Activated naive CD4-positive, alpha-beta T cell (primary cell): ENCODE data around the gene UFSP2.

Experiments
- DNase-seq, 4 experiments: peaks; one replicate each; lab custom pipeline; 2025; lab: John Stamatoyannopoulos, UW

UFSP2 gene

GRCh38 chr4:185426960-185427688, 1.4 kb upstream of the UFSP2 start:
- DNase-seq: no peak

GRCh38 chr4:185424905-185425646, 688 bp downstream of the UFSP2 start:
- no peak for DNase-seq

GRCh38 chr4:185421366-185422124, 4.2 kb downstream of the UFSP2 start:
- DNase-seq: no peak

DNA sequence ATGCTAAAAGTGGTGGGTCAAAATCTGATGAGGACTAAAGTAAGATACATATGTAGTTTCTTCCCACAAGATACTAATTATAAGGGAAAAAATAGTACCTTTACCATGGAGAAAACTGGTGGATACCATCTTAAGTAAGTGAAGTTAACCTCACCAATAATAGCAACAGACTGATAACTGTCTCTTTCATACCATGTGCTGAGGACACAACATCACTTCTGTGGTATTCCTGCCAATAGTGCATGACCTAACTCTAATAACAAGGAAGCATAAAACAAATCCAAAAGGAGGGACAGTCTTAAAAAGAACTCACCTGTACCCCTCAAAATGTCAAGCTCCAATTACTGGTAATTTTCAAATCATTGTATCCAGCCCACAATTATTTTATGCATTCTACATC, 8.8 kb downstream of the UFSP2 start:
- DNase-seq: no peak

DNA sequence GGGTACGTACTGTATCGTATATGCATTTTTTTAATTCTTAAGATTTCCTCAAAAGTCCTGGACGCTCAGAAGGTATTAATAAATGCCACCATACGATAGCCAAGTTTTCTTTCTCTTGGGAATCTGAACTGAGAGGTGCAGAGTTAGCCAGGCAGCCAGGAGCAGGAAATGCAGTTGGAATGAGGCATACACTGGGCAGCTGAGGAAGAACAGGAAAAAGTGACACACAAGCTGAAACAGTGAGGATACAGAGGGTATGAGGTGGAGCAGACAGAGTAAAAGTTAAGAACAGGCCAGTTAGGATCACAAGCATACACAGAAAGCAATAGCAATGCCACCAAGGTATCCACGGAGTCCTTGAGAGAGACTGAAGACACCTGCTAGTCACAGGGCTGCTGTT, 13.4 kb downstream of the UFSP2 start:
- no peak for DNase-seq

- DNase-seq: no peak
These were observed 13.9 kb downstream of the UFSP2 start for GRCh38 chr4:185411849-185412248.

DNA sequence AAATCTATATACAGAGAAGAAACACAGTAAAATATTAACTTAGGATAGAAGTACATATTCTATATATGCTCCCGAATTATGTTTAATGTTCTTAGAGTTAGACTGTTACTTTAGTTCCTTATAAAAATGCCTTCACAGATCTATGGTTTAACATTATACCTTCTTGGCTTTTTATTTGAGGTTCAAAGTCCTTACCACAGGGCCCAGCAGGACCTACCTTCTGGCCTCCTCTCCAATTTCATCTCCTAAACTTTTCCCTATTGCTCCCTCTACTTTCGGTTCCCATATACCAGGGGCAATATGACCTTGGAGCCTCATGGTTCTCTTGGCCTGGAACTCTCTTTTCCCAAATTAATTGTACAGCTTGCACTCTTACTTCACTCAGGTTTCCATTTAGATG, 17.3 kb downstream of the UFSP2 start:
- no peak for DNase-seq

DNA sequence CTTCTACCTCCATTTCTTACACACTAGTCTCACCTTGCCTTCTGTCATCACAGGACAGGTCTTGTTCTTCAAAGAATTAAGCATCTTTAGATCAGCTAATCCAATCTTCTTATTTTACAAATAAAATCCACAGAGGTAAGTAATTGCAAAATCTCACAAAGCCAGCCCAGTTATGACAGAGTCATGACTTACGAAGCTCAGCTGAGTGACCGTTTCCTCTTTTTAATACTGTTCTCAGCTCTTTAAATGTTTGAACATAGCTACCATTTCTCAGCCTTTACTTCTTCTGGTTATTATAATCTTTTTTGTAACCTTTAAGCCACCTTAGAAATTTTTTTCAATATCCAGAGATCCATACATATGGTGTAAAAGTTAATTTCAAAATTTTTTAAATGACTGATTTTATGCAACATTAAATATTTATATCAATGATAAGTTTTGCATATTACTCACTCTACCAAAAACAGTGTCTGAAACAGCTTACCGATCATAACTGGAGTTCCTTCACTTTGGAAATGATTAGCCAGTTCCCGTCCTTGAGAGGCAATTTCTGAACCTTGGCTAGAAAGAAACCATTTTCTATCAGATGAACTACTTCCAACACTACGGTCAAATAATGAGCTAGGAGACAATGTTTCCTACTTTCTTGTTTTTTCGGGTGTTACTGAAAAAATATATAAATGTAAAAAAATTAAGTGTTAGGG, 20.3 kb downstream of the UFSP2 start:
- DNase-seq: no peak

DNA sequence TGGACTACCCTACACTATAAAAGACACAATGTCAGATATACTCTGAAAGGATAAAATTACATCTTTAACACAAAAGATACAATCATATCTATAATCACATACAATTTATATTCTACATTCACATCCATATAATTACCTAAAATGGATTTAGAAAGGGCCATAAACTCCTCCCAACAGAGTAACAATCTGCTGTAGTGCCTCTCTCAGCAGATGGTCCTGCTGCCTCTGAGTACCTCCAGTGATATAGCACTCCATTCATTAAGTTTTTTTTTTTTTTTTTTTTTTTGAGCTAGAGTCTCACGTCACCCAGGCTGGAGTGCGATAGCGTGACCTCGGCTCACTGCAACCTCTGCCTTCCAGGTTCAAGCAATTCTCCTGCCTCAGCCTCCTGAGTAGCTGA, 21.7 kb downstream of the UFSP2 start:
- DNase-seq: no peak

GRCh38 chr4:185399466-185399865, 26.3 kb downstream of the UFSP2 start:
- no peak for DNase-seq

- no peak for DNase-seq
These were observed 27.1 kb downstream of the UFSP2 start for GRCh38 chr4:185398618-185399017.

DNA sequence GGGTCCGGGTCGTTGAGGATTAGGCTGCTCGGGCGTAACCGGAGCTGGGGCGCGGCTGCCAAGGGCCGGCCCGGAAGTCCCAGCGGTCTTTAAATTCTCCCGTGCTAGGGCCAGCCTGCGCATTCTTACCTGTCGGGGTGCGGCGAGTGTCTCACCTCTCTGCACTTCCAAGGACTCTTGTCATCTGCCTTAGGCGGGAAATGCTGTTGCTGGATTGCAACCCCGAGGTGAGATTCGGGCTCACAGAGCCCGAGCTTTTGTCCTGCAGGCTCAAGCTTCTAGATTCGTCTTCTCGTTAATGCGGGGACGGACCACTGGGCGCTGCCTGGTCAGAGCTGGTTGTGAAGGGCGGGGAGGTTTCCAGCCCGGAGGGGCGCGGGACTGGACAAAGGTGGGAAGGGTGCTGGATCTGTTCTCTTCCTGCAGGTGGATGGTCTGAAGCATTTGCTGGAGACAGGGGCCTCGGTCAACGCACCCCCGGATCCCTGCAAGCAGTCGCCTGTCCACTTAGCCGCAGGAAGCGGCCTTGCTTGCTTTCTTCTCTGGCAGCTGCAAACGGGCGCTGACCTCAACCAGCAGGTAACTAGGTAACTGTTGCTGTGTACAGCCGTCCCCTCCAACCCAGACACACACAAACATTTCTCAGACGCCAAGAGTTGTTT, 28.9 kb downstream of the UFSP2 start, which contains the start of gene ANKRD37:
TSS of gene ANKRD37 (plus strand) at position 118 of the 662 bp plus-strand sequence. CDS start at position 201, 83 bp downstream.
- peak in 1 of 4 experiments; percentile 24 for DNase-seq

GRCh38 chr4:185395956-185396723, 29.6 kb downstream of the UFSP2 start:
- peak; percentile 87 to 94 (median 90) for DNase-seq

- no peak for DNase-seq
These were observed 30.4 kb downstream of the UFSP2 start, which contains the start of gene LRP2BP for GRCh38 chr4:185395238-185395955. LRP2BP (minus strand) TSS chr4:185395924; CDS start chr4:185378186, 17,738 bp downstream.

DNA sequence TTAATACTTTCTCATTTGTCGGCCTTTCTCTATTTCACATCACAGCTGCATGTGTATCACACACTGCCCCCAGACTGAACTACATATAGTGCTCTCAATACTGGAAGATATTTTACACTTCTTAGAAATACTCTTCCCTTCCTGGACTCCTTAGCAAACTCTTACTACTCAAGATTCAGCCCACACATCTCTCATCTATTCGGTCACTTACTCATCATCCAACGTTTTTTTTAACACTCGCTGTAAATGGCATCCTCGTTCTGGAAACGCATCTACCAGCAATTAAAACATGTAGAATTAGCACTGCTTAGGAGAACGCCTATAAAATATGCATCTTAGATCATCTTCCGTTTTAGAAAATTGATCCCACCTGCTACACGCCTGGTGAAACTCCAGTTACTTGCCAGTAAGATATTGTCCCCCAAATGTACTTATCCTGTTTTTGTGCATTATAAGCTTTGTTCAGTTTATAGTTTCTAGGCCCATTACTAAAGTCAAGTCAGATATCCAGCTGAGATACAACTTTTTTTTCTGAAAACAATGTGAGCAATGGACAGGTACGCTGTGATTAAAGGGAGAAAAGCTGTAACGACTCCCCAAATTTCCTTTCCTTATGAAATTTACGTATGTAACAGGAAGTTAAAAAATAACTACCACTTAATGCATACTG, 31.1 kb downstream of the UFSP2 start:
- DNase-seq: no peak

DNA sequence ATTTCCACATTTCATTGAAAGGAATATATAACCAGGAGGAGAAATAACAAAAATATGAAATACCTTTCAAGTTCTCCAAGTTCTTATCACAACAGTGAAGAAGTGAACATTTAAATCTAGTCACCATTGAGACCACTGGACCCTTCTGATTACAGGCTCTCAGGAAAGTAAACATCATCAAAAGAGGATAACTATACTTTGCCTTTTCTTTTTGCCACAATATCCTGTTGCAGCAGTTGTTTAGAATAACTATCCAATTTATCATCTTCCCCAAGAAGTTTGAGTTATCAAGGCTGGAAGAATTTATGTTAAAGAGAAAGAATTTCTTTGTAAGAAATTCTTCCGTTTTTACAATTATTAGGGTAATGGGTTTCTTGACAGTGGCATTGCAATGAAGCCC, 33.6 kb downstream of the UFSP2 start:
- DNase-seq: no peak

DNA sequence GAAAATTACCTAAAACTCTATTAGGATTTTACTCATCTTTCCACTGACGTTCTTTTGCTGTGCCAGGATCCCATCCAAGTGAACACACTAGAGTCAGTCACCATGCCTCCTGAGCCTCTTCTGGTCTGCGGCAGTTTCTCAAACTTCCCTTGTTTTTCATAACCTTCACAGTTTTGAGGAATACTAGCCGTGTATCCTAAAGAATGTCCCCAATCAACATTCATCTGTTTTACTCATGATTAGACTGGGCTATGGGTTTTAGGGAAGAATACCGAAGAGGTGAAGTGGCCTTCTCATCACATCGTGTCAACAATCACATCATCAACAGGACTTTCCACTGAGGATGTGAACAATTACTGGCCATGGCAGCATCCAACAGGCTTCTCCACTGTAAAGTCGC, 34.8 kb downstream of the UFSP2 start:
- DNase-seq: no peak

GRCh38 chr4:185387957-185388356, 37.8 kb downstream of the UFSP2 start:
- no peak for DNase-seq

DNA sequence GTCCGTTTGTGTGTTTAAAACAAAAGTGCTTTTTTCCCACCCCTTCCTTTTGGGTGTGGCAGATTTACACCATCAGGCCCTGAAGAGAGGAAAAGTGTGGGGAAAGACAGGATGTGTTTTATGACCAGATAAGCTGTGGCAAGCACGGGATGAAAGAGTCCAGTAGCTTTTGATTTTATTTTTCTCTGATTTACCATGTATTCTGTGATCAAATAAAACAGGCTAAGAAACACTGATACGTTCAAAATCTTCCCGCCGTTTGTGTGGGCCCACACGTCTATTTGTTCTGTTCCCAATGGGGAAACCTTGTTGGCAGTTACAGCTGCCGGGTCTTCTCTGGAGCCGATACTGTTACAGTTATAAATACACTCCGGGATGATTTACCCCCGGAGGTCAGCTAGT, 40.8 kb downstream of the UFSP2 start:
- DNase-seq: no peak
